GM18870 (cell line): ENCODE measurements around the gene PRPF40B.

ENCODE experiments used
- ATAC-seq: cut with Tn5 transposase; IDR thresholded peaks from one replicate; pipeline ENCODE4 v1.9.1; 2021; ENCODE audit warnings: moderate library complexity; ENCODE audit not compliant: unreplicated experiment

Gene PRPF40B

DNA sequence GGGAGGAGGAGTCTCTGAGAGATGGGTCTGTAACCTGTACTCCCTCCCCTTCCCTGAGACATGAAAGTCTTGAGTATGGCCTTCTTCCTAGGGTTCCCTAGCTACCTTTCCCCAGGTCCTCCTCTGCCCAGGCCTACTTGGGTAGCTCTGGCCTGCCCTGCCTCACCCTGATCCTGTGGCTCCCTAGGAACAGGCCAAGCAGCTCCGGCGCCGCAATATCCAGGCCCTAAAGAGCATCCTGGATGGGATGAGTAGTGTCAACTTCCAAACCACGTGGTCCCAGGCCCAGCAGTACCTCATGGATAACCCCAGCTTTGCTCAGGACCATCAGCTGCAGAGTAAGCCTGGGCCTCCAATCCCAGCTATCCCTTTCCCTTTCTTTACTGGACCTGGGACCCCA, 12.3 kb downstream of the PRPF40B start:
- ATAC-seq: no peak

DNA sequence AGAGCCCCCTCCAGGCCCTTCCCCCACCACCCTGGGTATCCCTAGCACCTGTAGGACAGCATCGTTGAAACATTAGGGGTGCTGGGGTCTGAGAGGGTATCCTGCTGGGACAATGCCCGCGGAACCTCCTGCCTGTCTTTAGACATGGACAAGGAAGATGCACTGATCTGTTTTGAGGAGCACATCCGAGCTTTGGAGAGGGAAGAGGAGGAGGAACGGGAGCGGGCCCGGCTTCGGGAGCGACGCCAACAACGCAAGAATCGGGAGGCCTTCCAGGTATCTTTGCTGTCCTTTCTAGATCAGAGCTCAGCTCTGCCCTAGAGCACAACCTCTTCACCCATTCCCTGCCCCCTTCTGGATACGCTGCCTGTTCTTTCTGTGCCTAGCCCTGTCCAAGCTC, 13.2 kb downstream of the PRPF40B start:
- no peak for ATAC-seq

DNA sequence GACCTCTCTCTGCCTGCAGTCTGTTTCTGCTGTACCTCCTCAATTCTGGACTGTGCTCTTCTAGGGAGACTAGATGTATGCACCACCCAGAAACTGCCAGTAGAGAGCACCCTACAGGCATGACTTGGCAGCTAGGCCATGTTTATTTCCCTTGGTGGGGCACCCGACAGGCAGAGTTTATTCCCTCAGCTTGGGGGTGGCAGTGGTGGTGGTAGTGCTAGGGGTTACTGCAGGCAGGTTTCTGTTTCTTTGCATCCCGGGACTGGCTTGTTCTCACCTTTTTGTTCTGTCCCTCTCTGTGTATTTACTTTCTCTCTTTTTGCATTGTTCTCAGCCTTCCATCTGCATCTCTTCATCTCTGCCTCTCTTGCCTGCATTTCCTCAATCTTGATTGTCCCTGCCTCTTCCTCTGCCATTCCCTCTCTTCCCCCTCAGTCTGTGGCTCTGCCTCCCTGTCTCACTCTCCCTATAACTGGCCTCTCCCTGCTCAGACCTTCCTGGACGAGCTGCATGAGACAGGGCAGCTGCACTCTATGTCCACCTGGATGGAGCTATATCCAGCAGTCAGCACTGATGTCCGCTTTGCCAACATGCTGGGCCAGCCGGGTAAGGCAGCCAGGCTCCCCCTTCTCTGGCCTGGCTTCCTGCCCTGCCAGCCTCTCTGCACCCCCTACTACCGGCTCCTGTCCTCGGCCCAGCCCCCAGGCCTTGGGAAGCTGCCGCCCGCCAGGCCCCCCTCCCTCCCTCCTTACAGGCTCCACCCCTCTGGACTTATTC, 13.8 kb downstream of the PRPF40B start:
- ATAC-seq: no peak

DNA sequence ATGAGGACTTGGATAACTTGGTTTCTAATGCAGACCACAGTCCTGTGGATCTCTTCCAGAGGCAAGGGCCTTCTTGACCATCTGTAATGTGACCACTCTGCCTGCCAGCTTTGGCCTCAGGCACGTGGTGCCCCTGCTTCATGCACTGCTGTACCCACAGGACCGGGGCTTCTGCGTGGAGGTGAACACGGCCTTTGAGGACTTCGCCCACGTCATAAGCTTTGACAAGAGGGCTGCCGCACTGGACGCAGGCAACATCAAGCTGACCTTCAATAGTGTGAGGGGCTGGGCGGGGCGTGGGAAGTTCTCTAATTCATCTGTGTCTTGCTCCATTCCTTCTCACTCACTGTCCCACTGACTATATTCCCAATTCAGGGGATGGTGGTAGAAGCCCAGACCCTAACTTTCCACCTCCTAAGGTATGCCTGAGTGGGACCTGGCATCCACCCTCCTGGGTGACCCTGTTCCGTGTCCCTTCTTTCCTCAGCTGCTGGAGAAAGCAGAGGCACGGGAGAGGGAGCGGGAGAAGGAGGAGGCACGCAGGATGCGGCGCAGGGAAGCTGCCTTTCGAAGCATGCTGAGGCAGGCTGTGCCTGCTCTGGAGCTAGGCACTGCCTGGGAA, 18.5 kb downstream of the PRPF40B start:
- no peak for ATAC-seq

DNA sequence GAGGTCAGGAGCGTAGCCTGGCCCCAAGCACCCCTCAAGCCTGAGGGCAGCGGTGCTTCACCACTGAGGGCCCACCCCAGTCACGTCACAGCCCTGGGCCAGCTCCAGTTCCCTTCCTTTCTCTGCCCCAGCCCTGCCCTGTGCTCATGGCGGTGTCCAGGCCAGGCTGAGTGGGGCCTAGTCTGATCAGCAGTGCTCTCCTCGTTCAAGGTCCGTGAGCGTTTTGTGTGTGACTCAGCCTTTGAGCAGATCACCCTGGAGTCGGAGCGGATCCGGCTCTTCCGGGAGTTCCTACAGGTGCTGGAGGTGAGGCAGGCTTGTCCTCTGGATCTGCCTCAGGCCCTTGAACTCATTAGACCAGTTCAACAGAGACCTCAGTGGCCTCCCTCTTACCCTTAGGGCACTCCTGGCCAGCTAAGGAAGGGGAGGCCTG, 19.0 kb downstream of the PRPF40B start:
- no peak for ATAC-seq

DNA sequence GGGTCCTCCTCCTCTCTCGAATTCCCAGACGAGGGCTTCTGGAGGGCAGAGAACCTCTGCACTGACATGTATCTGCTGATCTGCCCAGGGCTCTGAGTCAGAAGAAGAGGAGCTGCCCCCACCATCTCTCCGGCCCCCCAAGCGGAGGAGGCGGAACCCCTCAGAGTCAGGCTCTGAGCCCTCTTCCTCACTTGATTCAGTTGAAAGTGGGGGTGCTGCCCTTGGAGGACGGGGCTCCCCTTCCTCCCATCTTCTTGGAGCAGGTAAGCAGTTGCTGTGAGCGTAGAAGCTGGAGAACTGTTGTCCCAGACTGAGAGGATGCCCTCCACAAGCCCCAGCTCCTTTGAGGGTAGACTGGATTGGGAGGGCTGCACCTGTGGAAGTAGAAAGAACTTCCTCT, 19.8 kb downstream of the PRPF40B start:
- ATAC-seq: no peak

DNA sequence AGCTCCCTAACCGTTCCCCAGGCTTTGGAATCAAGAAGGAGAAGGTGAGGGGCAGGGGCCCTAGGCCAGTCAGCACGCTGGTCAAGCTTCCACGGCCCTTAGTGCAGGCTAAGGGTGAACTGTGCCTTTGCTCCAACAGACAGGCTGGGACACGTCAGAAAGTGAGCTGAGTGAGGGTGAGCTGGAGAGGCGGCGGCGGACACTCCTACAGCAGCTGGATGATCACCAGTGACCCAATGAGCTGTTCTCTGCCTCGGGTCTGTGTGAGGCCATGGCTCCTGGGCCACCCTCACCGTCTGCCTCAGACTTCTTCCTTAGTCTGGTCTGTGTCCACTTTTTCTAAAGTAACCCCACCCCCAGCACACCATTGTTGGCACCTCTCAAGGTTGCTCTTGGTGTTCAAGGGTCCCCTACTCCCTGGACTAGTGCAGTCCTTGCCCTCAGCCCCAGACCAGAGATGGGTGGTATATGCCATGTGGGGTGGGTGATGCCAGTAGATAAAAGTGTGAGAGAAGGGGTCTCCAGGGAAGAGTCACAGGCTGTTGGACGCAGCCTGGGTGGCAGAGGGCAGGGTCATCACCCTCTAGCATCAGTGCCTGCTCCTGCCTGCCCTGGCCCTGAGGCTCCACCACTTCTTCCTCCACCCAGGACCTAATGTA, 20.7 kb downstream of the PRPF40B start:
- no peak for ATAC-seq

DNA sequence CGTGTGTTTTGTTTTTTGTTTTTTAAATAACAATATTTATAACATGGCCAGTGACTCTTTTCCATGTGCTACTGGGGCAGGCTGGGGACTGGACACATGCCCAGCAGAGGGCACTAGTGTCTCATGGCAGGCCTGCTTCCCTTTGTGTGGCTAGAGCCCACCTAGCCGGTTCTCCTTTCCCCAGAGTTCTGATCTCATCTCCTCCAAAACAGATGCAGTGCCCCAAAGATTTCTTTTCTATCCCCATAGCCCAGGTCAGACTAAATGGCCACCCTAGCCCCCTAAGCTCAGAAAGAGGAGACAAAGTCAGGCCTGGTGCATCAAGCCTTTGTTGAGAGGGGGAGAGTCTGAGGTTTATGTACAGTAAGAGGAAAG, 21.2 kb downstream of the PRPF40B start:
- ATAC-seq: no peak

DNA sequence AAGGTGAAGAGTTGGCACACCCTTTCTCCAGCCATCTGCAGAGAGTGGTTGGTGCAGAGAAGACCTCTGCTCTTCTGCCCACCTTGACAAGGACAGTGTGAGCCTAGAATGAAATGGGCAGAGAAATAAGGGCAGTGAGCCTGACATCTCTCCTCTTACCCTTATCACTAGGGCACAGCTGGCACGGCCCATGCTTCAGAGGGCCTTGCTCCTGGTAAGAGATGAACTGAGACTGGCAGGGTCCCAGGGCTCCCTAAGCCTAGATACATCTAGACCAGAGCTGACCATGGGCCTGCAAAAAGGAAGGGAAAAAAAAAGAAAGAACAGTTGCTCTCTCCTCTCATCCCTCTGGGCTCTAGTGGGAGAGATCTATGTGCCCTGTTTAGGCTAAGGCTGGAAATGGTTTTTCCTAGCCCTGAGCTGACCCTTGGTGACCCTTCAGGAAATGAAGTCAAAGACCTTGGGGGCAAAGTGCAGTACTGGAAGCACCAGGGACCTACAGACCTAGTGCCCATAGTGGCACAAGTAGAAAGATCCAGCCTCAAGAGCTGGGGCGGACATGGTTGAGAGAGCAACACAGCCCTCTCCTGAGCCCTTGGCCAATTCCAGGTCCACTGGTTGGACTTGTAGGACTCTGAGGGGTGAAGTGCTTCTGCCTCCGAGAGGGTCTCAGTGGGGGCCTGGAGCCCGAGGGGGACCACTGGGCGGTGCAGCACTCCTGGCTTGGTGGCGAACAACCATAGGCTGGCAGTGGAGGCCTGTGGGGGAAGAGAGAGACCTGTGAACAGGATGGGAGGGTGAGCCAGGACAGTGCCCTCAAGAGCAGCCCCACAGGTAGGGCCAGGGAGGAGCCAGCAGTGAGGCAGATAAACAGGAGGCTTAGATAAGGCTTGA, 22.0 kb downstream of the PRPF40B start:
- no peak for ATAC-seq

DNA sequence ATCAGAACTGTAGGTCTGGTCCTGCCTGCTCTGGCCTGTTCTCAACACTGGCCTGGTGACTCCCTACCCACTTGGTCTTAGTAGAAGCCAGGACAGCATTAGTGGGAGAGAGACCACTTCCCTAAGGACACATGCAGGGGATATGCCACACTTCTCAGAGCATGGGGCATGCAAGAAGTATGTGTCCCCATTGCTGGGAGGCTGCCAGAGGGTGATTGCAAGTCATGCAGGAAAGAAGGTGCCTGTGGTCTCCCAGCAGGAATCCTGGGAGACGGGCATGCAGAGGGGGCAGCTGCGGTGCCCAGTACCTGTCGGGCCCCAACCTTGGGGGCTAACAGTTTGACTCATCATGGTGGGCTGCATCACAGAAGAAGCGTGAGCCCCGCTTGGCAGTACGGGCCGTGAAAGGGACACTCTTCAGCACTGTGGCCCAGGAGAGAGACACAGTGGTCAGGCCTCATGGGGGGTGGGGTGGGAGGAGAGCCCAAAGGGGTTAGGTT, 23.0 kb downstream of the PRPF40B start:
- ATAC-seq: no peak

DNA sequence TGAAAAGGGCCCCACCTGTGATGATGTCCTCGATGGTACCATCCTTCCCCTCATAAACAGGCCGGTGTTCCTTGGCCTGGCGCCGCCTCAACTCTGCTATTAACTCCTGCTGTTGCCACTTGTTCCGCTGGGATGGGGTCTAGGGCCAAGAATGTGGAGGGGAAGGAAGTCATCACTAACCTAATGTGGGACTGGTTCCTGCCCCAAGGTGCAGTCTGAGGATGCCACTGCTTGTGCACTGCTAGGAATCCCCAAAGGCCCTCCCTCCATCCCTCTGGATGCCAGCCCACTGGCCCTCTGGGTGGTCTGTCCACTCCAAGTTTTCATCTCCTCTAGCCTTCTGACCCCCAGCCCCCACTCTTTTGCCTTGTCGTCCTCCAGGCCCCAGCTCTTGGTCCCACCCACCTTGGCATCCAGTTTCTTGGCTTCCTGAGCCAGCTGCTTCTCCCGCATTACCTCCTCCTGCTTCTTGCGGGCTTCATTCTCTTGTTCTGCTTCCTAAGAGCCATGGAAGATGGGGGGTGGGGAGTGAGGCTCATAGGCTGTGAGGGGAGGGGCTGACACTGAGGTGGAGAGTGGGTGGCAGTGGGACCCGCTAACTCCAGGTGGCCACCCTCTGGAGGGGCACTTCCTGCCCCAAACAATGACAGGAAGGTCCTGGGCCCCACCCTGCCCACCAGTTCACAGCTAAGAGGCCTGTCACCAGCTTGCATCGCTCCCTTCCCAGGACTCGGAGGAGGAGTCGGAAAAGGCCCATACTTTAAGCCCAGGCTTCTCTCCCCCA, 23.7 kb downstream of the PRPF40B start:
- no peak for ATAC-seq

DNA sequence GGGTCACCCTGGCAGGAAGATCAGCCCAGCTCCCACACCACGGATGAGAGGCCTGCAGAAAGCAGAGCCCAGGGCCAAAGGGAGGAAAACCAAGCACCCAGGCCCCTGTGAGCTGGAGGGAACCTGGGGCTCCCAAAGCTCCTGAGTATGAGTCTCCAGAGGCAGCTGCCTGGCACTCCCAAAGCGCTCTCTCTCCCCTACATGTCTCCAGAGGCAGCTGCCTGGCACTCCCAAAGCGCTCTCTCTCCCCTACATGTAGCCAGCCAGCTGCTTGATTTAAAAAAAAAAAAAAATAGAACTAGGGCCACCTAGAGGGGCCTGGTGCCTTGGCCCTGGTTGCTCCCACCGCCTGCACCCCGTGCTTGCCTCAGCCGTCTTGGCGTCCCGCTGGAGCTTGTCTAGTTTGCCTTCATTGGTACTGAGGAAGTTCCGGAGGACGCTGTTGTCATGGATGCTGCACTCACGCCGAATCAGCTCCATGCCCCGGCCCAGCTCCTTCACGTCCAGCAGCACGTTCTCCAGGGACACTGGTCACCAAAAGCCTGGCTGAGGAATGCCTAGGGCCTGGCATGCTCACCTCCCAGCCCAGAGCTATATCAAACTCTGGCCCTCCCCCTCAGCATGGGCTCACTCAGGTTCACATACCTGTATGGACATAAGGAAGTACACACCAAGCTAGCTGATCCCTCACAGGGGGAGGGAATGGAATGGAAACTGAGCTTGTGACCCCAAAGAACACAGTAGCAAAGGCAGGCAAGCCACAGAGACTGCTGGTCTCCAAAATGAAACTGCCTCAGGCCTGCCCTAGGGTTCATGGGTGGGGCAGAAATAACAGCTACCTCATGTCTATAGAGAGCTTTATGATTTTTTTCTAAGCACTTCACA, 24.7 kb downstream of the PRPF40B start:
- no peak for ATAC-seq

DNA sequence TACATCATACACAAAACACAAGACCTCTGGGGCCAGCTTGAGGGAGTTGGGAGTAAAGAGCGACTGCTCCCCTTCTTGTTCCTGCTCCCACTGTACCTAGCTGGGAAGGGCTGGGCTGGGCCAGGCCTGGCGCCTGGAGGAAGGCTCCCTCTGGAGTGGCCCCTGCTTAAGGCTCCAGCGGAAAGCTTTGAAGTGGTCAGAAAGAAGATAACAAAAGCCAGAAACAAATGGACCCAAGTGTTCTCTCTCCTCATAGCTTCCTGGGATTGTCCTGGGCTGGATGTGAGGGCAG, 25.3 kb downstream of the PRPF40B start:
- ATAC-seq: no peak

DNA sequence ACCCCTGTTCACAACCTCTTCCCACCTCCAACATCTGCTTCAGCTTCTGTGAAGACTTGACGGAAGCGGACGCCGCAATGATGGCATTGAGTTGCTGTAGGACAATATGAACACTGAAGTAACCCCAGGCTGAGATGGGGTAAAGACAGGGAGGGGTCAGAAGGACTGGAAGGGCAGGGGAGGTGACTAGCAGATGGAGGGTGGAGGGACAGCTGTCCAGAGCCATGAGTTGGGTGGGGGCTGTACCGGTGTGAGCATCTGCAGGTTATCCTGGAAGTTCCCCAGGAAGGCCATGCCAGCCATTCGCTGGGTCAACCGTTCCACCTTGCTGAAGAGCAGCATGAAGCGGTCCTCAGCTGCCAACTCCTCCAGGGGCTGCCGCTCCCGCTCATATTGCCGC, 26.1 kb downstream of the PRPF40B start:
- no peak for ATAC-seq

DNA sequence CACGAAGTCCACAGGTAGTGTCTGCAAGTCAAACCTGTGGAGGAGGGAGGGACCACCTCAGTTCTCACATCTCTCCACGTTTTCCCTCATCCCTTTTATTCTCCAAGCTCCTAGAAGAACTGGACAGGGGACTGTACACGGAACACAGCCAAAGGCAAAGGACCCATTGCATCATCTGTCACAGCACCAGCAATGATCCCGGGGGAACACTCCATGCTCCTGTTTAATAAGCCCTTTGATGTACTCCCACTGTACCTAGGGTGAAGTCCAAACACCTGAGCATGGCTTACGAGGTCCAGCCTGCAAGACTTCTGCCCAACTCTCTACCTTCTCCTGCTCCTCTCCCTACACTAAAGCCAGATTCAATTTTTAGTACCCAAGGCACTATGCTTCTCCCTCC, 26.5 kb downstream of the PRPF40B start:
- ATAC-seq: no peak

DNA sequence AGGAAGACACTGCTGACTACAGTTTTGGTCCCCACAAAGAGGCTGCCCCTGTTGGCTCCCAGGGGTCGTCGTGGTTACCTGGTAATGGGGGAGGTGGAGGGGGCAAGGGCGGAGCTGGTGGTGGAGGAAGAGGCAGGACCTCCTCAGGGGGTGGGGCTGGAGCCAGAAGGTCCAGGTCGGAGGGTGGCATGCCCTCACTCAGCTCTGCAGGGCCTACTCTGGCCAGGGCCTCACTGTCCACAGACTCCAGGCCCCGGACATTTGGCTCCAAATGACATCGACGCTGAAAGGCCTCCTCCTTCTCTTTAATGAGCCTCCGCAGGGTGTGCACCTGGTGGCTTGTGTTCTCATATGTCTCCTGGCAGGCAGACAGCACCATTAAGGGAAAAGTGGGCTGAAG, 28.5 kb downstream of the PRPF40B start:
- ATAC-seq: no peak

DNA sequence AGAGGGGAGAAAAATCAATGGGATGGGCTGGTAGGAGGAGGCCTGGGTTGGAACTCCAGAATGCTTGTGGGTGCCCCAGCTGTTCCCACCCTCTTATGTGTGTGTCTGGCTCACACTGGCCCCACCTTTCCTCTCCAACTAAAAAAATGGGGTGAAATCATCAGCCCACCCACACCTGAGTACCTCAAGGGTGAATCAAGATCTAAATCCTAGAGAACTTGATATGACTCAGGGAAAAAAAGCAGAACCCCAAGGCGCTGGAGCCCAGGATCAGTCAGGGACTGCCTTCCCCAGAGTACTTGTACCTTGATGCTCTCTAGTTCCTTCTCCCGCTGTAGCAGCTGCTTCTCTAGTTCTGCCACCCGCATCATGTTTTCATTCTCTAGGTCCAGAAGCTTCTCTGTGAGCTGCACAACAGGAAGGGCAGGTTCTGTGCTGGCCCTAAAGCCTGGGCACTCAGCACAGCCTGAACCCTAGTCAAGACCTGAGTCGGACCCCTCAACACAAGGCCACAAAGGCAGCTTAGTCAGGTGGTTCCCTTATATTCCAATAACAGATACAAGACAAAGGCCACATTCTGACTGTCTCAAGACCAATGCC, 29.7 kb downstream of the PRPF40B start:
- no peak for ATAC-seq

DNA sequence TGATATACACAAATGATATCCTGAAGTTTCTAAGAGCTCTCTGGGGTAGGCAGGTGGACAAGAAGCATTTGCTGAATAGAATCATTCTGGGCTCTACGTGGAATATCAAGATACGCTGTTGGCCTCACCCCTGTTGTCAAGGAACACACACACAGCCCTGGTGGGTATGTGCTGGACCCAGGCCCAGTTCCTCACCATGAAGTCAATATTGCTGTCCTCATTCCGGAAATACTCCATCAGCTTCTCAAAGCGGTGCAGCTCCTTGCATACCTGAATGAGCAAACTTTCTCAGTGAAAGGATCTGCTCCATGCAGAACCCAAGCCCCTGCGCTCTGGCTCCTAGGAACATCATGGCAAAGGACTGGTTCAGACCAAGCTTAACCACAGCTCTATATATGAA, 31.4 kb downstream of the PRPF40B start:
- ATAC-seq: no peak

DNA sequence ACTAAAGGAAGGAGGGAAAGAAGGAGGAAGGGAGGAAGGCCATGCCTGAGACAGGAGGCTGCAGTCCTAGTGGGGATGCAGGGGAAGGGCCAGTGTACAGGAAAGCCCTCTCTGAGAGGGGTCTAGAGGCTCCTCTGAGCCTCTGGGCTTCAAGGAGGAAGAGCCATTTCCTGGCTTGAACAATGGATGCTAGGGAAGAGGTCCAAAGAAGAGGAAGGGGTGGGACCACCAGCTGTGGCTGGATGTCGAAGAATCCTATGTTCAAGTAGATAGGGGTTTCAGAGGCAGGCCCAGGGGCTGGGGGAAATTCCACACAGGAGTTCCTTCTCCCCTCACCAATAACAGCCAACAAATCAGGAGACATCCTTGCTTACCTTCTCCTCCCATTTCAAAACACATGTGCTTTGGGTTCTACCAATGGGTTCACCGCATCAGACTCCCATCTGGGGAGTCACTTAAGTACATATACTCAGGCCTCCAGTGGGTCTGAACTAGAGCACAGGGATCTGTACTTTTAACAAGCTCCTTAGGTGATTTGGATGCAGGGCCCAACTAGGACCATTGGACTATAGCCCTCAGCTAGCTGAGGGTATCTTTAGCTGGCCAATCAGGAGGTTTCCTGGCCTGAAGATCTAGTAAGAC, 32.4 kb downstream of the PRPF40B start:
- ATAC-seq: no peak
